ENCODE results near the gene TROAP.
"Not testable (repeated sequence)": the region's sequence is repeated elsewhere in the genome, so short reads cannot be mapped to it uniquely, and the experiment has no call there.

Gene TROAP

GRCh38 chr12:49330631-49331379 lies 7.8 kb downstream of the TROAP start:
- DNase-seq (ENCODE audit: low read depth), result no peak
- no peak overlapping the region for H3K4me3 ChIP-seq (ENCODE audit: control insufficient read depth, low read depth, low read length)
- no peak for TF ChIP-seq CTCF (IDR thresholded peaks at IDR 0.05; ENCODE audit: control insufficient read depth, insufficient read depth, low read depth, low read length, missing control alignments)

- peak; percentile 91 for TF ChIP-seq CTCF (IDR thresholded peaks at IDR 0.05; ENCODE audit: control insufficient read depth, insufficient read depth, low read depth, low read length, missing control alignments)
- DNase-seq (ENCODE audit: low read depth), result peak; percentile 40
- H3K4me3 ChIP-seq (ENCODE audit: control insufficient read depth, low read depth, low read length), result no peak overlapping the region
These were observed 8.5 kb downstream of the TROAP start for GRCh38 chr12:49331380-49332222.

- no peak overlapping the region for H3K4me3 ChIP-seq (ENCODE audit: control insufficient read depth, low read depth, low read length)
- no peak for DNase-seq (ENCODE audit: low read depth)
- TF ChIP-seq CTCF (IDR thresholded peaks at IDR 0.05; ENCODE audit: control insufficient read depth, insufficient read depth, low read depth, low read length, missing control alignments), result no peak
These were observed 9.4 kb downstream of the TROAP start for GRCh38 chr12:49332441-49332861.

GRCh38 chr12:49332891-49333371 lies 9.9 kb downstream of the TROAP start:
- no peak overlapping the region for H3K4me3 ChIP-seq (ENCODE audit: control insufficient read depth, low read depth, low read length)
- no peak for TF ChIP-seq CTCF (IDR thresholded peaks at IDR 0.05; ENCODE audit: control insufficient read depth, insufficient read depth, low read depth, low read length, missing control alignments)
- no peak for DNase-seq (ENCODE audit: low read depth)

GRCh38 chr12:49333778-49334177 lies 10.7 kb downstream of the TROAP start:
- DNase-seq (ENCODE audit: low read depth), result not testable (repeated sequence)

GRCh38 chr12:49334226-49334625 lies 11.2 kb downstream of the TROAP start:
- no peak for DNase-seq (ENCODE audit: low read depth)
- no peak for TF ChIP-seq CTCF (IDR thresholded peaks at IDR 0.05; ENCODE audit: control insufficient read depth, insufficient read depth, low read depth, low read length, missing control alignments)
- H3K4me3 ChIP-seq (ENCODE audit: control insufficient read depth, low read depth, low read length), result no peak overlapping the region

More at GRCh38 chr12:49333778-49334177, 10.7 kb downstream of the TROAP start:
- H3K4me3 ChIP-seq (ENCODE audit: control insufficient read depth, low read depth, low read length), result not testable (repeated sequence)

GRCh38 chr12:49334681-49335080 lies 11.6 kb downstream of the TROAP start:
- DNase-seq (ENCODE audit: low read depth), result no peak
- no peak for TF ChIP-seq CTCF (IDR thresholded peaks at IDR 0.05; ENCODE audit: control insufficient read depth, insufficient read depth, low read depth, low read length, missing control alignments)
- no peak overlapping the region for H3K4me3 ChIP-seq (ENCODE audit: control insufficient read depth, low read depth, low read length)

Measured in AG09309 (cell line).